NCI-H2107 treated with DMSO at 0.1 percent for 48 hours (cell line): Measurements from ENCODE around the gene ZNF687.
"Not testable (repeated sequence)": the region's sequence is repeated elsewhere in the genome, so short reads cannot be mapped to it uniquely, and the experiment has no call there.

Experiments used
- DNase-seq: peaks from one replicate; lab custom pipeline; 2025; ENCODE audit not compliant: unreplicated experiment; lab: John Stamatoyannopoulos, UW

ZNF687 gene

GRCh38 chr1:151281969-151282882 is at the start of gene ZNF687:
ZNF687 (plus strand) TSS chr1:151282299; CDS start chr1:151286292, 3,993 bp downstream.
- DNase-seq = peak; percentile 99

DNA sequence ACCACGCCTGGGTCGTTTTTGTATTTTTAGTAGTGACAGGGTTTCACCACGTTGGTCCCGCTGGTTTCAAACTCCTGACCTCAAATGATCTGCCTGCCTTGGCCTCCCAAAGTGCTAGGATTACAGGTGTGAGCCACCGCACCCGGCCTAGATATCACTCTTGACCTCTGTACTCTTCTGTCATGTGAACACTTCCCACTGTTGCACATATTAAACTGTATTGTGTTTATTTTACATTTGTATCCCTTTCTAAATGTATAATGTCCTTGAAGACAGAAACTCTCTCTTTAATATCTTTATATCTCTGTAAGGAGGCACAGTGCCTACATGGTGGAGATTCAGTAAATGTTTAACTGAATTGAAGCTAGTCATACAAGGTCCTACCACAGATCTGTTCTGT is 46.9 kb upstream of the ZNF687 start:
- no peak for DNase-seq

GRCh38 chr1:151237678-151238466 is 44.2 kb upstream of the ZNF687 start:
- no peak for DNase-seq

- DNase-seq = no peak
These were observed 43.7 kb upstream of the ZNF687 start for GRCh38 chr1:151238467-151238739.

DNA sequence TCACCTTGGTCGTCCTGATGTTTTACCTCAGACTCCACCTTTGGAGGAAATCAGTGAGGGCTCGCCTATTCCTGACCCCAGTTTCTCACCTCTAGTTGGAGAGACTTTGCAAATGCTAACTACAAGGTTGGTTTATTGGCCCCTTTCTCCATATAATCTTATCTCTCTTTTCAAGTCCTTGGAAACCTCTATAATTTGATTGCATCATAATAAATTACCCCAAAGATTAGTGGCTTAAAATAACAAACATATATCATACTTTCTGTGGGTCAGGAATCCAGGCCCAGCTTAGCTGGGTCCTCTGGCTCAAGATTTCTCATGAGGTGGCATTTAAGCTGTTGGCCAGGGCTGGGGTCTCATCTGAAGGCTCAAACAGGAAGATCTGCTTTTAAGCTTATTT is 39.7 kb upstream of the ZNF687 start:
- no peak for DNase-seq

DNA sequence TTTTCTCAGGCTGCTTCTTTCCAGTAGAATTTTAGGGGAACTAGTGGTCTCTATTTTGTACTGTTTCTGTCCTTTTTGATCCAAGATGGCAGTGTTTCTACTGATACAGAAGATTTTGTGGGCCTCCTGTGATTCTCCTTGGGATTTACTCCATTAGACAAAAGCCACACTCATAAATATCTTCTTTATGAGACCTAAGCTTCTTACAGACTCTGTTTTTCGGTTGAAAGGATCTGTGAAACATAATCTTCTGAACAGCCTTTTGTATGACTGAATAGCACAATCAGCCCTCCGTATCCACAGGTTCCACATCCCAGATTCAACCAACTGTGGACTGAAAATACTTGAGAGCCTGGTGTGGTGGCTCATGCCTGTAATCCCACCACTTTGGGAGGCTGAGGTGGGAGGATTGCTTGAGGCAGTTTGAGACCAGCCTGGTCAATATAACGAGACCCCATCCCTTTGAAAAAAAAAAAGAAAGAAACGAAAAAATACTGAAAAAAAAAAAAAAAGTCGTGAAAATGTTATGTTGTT is 38.3 kb upstream of the ZNF687 start:
- no peak for DNase-seq

- no peak for DNase-seq
These were observed 35.3 kb upstream of the ZNF687 start for GRCh38 chr1:151246786-151247185.

DNA sequence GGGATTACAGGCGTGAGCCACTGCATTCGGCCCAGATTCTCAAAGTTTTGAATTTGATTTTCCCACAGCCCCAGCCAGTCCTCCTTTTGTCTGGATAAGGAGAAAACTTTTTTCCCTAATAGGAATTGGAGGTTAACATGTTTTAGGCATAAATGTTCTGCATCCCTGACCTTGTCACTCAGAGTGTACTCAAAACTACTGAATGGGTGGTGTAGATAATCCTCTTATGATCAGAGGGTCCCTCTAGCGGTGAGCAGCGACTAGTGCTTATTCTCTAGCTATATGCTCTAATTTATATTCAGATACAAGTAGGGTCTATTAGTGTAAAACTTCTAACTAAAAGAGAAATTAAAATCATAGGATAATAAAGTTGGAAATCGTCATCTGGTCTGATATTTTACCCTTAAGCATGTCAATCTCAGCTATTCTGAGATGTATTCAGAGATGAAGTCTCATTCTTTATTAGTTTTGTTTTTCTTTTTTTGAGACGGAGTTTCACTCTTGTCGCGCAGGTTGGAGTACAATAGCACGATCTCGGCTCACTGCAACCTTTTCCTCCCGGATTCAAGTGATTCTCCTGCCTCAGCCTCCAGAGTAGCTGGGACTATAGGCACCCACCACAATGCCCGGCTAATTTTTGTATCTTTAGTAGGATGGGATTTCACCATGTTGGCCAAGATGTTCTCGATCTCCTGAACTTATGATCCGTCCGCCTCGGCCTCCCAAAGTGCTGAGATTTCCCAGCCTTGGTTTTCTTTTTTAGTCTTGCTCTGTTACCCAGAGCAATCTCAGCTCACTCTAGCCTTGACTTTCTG is 30.2 kb upstream of the ZNF687 start:
- DNase-seq = peak; percentile 92

DNA sequence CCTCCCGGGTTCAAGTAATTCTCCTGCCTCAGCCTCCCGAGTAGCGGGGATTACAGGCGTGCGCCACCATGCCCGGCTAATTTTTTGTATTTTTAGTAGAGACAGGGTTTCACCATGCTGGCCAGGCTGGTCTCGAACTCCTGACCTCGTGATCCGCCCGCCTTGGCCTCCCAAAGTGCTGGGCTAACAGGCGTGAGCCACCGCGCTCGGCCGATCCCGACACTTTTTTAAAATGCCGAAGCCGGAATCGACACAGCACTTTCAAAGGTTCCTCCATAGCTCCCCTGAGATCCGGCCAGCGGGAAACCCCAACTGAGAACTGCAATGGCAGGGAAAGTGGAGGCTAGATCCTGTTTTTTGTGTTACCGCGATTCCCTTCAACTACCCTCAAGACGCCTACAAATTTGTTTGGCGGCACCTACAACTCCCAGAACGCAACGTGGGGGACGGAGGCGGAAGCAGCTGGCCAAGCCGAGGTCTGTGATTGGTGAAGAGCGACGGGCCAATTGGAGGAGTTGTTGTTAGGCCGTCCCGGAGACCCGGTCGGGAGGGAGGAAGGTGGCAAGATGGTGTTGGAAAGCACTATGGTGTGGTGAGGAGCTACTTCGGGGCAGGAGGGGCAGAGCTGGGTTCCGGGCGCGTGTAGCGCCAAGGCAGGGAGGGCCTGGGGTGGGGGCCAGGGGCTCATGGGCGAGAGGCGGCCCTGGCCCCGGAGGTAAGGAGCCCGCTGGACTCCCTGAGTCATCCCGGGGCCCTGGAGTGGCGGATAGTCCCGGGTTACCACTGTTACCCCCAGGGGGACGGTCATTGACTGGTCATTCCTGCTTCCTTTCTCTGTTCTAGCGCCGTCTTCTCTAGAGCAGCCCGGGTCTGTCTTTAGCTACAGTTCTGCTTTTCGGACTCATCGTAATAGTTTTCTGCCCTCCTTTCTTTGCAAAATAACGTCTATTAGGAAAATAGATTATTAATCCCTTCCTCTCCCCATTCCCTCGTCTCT is 27.6 kb upstream of the ZNF687 start, which contains the start of gene PSMD4:
Gene PSMD4, plus strand, starts transcription at position 518 of the 997 bp plus-strand sequence. Its CDS starts 49 bp downstream, at position 567.
- peak; percentile 98 for DNase-seq

DNA sequence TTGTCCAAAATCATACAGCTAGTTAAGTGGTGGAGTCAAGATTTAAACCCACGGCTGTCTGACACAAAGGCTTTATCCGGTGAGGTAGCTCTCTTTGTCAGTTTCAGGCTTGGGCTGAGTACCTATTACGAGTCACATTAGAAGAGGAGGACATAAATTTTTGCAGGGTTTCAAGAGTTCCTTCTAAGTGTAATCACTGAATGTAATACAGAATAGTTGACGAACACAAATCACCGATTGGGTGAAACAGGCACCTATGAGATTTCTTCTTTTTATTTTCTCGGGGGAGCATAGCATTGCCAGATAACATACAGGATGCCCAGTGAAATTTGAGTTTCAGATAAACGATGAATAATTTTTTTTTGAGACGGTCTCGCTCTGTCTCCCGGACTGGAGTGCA is 26.7 kb upstream of the ZNF687 start:
- DNase-seq = no peak

GRCh38 chr1:151259351-151259750 is 22.7 kb upstream of the ZNF687 start:
- no peak for DNase-seq

GRCh38 chr1:151265446-151266236 is 16.5 kb upstream of the ZNF687 start:
- DNase-seq = no peak

DNA sequence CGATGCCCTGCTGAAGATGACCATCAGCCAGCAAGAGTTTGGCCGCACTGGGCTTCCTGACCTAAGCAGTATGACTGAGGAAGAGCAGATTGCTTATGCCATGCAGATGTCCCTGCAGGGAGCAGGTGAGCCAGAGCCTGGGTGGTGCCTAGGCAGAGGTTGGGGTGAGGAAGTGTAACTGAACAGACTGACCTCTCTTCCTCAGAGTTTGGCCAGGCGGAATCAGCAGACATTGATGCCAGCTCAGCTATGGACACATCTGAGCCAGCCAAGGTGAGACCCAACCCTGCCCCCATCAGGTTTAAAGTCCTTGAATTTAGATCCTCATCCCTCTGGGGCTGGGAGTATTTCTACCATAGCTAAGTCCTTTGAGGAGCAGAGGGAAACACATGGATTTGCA is 15.8 kb upstream of the ZNF687 start:
- no peak for DNase-seq

- DNase-seq = no peak
These were observed 15.3 kb upstream of the ZNF687 start for GRCh38 chr1:151266821-151267220.

DNA sequence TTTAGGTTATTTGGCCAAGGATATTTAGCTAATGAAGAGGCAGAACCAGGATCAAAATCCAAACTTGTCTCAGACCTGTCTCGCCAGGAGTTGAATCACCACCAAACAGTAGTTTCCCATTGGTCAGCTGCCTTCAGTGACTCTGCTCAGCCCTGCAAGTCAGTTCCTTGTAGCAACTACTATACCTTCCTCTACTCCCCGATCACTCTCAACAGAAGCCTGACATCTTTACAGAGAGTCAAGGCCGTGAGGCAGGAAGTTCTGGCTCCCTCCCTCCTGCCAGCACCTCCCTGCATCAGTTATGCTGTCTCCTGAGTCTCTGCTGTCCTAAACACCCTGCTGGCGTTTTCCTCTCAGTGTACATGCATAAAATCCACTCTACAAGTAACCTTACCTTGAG is 14.3 kb upstream of the ZNF687 start:
- DNase-seq = no peak

DNA sequence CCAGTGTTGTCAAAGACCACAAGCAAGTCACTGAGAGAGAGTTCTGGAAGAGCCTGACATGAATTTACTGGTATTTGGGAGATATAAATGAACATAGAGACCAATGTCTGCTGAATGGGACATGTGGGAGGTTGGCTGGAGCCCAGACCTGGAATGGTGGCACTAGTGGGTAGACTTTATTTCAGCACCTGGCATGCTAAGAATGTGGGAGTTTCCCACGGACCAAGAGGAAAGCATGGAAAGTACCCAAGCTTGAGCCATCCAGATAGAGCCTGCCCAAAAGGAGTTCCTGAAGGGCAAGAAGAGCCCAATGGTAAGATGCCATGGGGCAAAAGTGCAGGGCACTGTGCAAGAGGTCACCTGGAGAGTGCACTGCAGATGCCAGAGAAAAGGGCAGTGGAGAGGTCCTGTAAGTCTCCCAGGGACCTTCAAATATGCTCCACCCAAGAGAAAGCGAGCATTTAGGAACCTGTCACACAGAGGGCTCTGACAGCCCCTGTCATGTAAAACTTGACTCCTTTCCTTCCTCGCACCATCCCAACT is 8.1 kb upstream of the ZNF687 start:
- DNase-seq = no peak

- not testable (repeated sequence) for DNase-seq
These were observed 6.8 kb upstream of the ZNF687 start for GRCh38 chr1:151275341-151275740.

DNA sequence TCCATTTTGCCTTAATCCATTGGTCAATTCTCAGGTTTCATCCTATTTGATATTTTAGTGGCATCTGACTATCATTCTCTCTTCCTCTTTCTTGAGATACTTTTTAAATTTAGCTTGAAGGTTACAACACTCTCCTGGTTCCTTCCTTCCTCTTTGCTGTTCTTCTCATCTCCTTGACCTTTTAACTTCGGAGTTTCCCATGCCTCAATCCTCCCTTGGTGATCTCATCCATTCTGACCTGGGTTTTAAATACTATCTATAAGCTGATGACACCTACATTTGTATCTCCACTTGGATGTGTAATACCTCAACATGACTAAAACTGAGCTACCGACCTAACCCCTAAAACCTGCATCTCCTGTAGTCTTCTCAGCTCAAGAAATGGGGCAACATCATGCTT is 4.8 kb upstream of the ZNF687 start:
- DNase-seq = no peak
